GM18517 (cell line): Measurements from ENCODE around the gene TSPAN14.

Experiments
- ATAC-seq: cut with Tn5 transposase; IDR thresholded peaks from one replicate; pipeline ENCODE4 v1.9.1; 2021; ENCODE audit warnings: mild to moderate bottlenecking, moderate library complexity; ENCODE audit not compliant: unreplicated experiment

TSPAN14 gene

DNA sequence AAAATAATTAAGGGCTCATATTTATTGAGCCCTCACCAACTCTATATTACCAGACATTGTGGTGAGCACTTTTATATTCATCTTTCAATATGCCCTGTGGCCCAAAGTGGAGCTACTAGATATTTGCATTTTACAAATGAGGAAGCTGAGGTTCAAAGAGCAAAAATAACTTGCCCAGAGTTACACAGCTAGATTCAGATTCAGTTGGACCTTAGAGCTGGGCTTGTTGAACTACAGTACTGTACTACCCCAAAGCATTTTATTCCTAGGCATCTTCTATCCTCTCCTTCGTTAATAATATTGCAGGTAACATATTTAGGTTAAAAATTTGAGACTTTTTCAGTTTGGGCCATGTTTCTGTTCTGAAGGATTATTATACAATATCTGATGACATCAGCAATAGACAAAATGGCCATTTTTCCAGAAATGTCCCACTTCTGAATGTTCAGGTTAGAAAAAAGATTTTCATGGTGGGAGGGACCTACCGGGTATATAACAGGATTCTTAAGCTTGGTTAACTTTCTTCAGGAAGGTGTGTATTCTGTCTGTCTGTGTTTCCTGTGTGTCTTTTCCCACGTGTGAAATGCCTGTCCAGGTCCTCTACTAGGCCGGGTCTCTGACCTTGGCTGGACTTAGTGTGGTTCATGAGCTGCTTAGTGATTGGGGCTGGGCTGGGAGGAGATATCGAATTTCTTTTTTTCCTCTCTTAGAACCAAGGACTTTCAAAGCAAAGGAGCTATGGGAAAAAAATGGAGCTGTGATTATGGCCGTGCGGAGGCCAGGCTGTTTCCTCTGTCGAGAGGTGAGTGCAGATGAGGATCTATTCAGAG is 32.2 kb upstream of the TSPAN14 start:
- ATAC-seq = peak; percentile 95

DNA sequence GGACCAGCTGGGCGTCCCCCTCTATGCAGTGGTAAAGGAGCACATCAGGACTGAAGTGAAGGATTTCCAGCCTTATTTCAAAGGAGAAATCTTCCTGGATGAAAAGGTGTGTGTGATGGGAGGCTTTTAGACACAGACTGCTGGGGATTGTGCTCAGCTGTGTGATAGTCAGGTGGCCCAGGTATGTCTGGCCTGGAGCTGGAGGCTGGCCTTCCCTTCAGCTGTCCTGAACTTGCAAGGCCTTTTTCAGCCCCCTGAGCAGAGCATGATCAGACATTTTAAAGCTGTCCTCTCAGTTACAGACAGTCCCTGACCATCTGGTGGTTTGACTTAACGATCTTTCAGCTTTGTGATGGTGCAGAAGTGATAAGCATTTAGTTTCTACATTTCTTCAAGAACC is 28.2 kb upstream of the TSPAN14 start:
- ATAC-seq = no peak

DNA sequence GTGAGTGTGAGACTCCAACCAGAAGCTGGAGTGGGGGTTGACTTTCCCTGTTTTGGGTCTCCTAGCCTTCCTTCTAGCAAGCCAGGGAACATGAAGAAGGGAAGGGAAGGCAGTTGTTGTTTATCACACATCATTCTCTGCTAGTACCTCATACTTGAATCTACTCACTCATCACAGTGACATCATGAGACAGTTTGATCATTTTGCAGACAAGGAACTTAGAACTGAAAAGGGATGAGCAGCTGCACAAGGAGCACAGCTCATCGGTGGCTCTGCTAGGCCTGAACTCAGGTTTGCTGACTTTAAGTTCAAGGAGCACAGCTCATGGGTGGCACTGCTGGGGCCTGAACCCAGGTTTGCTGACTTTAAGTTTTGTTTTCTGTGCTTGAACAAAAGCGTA is 26.6 kb upstream of the TSPAN14 start:
- ATAC-seq = no peak

DNA sequence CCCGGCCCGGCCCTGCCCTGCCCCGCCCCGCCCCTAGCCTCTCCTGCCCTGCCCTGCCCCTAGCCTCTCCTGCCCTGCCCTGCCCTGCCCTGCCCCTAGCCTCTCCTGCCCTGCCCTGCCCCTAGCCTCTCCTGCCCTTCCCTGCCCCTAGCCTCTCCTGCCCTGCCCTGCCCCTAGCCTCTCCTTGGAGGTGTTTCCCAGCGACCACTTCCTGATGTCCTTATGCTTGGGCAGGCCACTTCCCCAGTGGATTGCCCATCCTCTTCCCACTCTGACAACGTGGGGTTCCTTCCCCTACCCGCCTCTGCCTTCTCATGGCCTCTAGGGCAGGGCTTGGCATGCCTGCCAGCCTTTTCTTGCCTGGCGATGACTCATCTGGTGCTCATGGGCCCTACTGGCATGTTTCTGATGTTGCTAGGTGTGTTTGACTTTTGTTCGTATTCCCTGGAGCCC is 24.6 kb upstream of the TSPAN14 start:
- ATAC-seq = no peak

DNA sequence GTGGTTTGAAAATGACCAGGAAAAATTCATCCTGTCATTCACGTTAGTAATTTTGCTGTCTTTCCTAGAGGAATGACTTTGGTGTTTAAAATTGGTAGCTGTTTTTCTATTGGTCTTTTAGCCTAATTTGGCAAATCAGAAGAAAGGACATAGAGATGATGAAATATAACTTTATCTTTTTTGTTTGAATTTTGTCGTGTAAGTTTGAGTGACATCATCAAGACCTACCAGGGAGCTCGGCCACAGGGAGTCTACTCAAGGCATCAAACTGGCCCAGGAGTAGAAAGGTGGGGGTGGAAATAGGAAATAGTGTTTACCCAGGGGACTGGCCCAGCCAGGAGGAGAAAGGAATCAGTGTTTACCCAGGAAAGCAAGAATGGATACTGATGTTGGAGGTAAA is 21.0 kb upstream of the TSPAN14 start:
- no peak for ATAC-seq

DNA sequence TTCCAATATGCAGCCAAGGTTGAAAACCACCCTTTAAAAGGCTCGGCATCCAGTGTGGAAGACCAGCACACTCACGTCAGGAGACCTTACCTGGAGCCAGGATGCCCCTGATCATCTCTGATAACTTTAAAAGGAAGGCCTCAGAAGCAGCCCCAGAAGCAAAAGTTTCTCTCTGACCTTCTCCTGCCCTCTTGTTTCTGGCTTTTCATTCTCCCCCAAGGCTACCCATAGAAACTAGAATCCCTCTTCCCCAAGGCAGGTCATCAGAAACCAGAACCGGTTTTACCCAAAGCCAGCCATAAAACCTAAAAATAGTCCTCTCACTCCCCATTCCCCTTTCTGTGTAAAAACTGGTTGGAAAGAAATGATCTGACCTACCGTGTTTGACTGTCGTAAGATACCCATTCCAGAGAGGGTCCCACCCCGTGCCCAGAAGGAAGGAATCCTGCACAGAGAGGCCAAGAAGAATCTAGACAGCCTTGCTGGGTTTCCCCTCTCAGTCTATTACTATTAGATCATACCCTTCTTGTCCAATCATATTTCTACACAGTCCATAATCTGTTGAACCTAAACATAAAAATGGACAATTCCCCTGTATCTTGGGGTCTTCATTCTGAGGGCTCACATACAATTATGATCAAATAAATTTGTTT is 17.5 kb upstream of the TSPAN14 start:
- ATAC-seq = no peak

DNA sequence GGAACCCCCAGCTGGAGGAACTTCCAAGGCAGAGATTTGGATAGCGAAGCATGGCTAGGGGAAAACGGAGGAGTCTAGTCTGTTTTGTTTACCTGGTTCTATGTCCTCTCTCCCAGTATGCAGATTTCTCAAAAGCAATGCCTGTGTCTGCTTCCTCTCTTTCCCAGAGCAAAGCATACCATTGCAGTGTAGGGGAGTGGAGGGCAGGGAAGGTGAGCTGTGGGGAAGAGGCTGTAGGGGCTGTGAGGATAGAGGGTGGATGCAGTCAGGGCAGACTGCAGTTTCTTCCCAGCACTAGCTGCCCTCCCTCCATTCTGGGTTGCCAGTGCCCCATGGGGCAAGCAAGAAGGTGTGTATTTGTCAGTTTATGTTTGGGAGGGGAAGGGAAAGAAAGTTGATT is 16.9 kb upstream of the TSPAN14 start:
- ATAC-seq = no peak

DNA sequence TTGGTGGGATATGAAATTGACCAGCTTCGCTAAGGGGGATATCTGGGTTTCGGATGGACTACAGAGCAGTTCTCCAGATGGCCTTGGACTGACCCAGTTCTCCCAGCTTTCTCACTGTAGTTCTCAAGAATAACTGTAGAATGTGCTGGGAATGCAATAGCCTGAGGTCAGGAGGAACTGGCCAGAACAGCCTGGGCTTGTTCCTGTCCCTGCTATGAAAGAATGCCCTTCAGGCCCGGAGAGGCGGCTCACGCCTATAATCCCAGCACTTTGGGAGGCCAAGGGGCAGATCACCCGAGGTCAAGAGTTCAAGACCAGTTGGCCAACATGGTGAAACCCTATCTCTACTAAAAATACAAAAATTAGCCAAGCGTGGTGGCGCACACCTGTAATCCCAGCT is 12.3 kb upstream of the TSPAN14 start:
- no peak for ATAC-seq

DNA sequence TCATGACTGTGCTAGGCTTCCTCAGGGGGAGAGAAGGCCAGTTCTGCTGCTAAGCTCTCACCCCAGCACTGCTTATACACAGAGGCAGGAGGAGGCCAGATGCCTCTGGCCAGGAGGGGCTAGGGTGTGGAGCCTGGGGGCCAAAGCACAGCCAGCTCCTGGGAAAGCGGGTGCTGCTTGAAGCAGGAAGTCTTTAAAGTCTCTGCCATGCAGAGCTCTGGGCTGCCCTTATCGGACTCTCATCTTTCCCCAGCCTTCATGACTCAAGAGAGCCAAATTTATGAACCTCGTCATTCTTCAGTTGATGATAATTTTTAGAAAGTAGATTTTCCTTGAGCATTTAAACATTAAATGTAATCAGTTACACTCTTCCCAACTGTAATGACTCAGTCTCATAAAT is 11.2 kb upstream of the TSPAN14 start:
- no peak for ATAC-seq

DNA sequence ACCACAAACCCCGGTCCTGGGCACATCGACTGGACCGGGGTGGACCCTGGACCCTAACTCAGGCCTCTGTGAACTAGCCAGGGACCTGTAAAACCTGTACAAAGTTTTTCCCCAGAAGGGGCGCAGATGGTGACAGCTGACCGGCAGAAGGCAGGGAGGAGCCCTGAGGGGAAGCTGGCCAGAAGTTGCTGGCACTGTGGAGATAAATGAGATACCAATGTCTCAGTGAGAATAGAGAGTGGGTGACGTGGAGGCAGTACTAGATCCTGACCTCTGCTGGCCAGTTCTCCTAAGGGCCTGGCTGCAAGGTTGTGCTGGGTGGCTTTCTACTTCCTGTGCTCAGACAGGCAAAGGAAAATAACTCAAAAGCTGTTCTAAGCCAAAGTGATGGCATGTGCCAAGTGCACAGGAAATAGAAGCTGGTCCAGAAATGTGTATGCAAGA is 10.6 kb upstream of the TSPAN14 start:
- ATAC-seq = no peak

DNA sequence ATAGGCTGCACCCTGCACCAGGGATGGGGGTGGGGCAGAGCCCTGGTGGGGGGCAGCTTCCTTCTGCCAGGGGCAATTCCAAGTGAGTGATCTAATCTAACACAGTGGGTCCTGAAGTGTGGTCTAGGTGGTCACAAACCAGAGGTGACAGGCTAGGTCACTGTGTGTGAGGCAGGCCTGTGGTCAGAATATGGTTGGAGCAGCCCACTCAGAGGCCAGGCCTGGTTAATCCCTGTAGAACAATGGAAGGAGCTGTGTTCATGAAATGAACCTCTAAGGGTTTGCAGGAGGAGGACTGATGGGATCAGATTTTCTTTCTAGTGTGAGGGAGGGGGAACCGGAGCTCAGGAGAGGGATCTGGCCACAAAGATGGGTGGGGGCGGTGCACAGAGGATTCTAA is 10.0 kb upstream of the TSPAN14 start:
- no peak for ATAC-seq

DNA sequence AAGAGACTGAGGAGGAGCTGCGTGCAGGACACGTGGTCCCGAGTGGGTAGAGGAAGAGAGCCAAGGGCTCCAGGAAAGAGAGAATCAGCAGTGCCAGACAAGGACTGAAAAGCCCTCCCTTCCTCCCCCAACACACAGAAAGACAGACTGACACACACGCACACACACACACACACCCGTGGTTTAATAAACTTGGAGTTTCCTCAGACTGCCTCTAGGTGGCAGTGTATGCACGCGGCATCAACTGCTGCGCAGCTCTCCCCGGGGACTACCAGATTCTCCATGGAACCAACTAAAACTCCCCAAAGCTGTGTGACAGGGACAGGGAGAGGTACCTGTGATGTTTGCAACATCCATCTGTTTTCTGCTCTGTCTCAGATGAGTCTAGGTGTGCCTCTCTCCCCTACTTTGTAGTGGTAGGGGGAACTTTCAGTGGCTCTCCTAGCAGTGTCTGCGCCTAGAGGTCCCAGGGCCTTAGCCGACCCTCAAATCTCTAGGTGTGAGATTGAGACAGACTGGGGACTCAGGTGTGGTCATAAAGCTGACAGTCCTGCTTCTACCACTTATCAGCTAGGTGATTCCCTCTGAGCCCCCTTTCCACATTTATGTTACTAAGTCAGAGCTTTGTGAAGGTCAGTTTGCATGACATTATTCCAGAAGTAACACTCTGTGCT is 9.3 kb upstream of the TSPAN14 start:
- peak; percentile 80 for ATAC-seq

DNA sequence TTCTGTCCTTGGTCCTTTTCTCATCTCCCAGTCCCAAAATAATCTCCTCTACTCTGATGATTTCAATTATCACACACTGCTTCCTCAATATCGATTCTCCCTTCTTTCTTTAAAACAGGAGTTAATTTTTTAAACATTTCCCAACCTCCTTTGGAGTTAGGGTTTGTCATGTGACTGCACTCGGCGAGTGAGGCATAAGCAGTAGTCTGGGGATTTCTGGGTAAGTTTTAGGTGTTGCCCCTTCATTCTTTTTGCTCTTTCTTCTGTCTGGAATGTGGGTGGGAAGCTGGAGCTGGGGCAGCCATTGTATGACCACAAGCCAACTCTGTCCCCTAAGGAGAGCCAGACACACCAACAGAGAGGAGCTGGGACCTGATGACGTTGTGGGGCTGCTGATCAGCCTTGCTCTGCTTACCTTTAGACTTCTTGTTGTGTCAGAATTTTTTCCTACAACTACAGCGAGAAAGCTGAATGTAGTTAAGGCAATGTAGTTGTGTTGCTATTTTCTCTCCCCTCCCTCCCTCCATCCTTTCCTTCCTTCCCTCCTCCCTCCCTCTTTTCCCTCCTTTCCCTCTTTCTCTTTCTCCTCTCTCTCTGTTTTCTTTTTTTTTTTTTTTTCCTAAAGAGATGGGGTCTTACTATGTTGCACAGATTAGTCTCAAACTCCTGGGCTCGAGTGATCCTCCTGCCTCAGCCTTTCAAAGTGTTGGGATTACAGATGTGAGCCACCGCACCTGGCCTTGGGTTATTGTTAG is 6.5 kb upstream of the TSPAN14 start:
- ATAC-seq = no peak

DNA sequence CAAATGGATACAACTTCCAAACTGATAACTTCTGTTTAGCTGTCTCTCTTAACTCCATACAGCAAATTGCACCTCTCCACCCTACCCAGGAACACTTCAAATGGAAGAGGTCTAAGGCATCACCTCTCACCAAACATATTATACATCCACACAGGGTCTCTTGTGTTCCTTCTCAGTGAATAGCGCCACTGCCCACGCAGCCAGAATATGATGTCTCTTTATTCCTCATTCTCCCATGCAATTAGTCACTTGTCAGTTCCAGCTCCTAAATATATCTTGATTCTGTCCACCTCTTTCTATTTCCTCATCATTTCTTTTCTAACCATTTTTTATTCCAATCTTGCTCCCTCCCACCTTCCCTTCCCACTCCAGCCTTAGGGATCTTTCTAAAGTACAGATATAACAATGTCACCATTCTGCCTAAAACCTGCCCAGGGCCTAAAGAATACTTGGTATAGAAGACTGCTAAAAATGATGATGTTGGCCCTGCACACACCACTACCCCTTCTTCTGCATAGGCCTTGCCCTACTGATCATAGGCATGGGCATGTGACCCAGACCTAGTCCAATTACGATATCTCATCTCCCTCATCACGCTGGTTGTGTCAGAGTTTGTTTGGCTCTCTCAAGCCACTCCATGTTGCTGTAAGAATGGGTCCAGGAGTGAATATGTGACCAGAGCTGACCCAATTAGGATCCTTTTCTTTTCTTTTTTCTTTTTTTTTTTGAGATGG is 5.7 kb upstream of the TSPAN14 start:
- ATAC-seq = no peak

DNA sequence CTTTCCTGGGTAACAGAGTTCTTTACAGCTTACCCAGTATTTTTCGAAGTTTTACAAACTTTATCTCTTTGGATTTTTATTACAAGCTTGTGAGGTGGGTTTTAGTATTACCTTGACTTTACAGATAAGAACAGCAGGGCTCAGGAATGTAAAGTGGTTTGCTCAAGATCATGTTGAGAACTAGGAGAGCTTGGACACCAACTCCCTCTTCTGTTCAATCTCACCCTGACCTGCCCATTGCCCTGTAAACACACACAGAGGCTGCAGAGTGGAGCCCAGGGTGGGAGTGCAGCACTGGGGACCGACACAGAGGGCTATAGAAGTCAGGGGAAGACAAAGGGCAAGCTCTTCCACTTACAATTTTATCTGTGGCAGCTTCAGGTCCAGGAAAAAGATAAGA is 4.6 kb upstream of the TSPAN14 start:
- no peak for ATAC-seq

DNA sequence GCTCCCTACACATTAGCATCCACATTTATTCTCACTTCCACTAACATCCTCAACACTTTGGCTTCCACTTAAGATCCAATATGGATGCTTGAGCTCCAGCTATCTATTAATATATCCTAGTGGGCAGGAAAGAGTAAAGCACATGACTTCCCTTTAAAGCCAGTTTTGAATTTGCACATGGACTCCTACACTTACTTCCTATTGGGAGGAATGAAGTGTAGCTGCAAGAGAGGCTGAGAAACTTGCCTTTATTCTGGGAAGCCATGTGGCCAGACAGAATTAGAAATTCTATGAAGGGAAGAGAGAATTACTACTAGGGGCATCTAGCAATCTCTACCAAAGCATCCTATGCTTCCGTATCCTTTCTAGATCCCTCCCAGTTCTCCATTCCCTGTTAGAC is 3.0 kb upstream of the TSPAN14 start:
- no peak for ATAC-seq

DNA sequence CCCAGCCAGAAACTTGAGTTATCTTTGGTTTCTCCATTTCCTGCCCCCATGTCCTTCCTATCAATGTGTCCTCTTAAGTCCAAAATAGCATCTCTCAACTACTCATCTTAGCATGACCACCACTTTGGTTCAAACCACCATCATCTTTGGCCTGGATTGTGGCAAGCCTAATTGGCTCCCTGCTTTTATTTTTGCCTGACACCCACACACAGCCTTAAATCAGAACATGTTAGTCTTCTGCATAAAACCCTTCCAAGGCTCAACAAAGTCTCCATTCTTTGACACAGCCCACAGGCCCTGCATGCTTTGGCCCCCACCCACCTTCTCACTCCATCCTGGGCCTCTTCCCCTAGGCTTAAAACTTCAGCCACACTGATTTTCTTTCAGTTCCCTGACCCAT is 2.0 kb upstream of the TSPAN14 start:
- no peak for ATAC-seq

DNA sequence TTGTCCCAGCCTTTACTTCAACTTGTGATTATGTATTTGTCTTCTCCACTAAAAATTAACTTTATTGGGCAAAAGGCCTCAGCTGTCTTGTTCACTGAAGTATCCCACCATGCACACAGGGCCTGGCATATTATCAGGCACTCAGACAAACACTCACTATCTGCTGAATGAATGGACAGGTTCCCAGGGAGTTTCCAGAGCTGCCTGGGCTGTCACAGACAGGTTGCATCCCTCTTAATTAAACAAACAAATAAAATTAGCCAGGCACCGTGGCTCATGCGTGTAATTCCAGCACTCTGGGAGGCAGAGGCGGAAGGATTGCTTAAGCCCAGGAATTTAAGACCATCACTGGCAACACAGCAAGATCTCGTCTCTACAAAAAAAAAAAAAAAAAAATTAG is 1.5 kb upstream of the TSPAN14 start:
- ATAC-seq = no peak

DNA sequence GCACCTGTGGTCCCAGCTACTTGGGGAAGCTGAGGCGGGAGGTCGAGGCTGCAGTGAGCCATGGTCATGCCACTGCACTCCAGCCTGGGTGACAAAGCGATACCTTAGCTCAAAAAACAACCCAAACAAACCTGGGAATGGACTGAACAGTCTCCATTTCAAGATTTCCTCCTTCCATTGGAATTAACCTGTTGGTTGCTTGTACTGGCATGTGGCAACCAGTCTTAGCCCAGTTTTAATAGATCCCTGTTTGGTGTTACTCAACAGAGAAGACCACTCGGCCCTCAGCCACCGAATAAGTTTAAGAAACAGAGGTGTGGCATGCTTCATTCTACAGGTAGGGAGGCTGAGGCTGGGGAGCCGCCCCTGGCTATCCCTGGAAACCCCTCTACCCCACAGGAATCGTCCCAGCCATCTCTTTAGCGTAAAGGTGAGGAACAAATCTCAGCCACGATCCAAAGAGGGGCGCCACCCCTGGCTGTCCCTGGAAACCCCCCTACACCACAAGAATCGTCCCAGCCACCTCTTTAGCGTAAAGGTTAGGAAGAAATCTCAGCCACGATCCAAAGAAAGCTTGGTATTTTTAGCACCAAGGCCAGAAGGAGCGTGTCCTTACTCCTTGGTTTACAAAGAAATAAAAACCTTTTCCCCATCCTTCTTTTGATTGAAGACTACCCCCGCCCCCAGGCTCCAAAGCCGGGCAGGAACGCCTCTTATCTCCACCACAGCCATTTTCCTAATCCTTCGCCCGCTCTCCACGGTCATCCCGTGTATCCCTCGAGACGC is 861 bp upstream of the TSPAN14 start:
- no peak for ATAC-seq
